SK-N-SH (cell line): ENCODE results near the gene THSD7B. TPM values are rescaled to one million over a fixed set of nuclear protein-coding genes. Genes with fewer than 3 reads are reported as not detected.
A peak's percentile ranks its signal among the peaks of the same experiment; 100 is the strongest.

ENCODE experiments used
- CTCF ChIA-PET: fragments of 300-600, 350-600 bp; formaldehyde crosslinking; extraction: SDS; loops from one replicate; lab custom pipeline; 2021; lab: Yijun Ruan, JAX
- POLR2A ChIA-PET: fragments of 350-600 bp; sonication (Branson Sonifier 250); formaldehyde crosslinking; extraction: SDS; loops from one replicate; lab custom pipeline; 2020; ENCODE audit warnings: antibody characterized with exemption, inconsistent platforms; lab: Yijun Ruan, JAX
- DNase-seq: peaks from one replicate; pipeline ENCODE4 v3.0.0; 2012
- H2AFZ ChIP-seq: fragments of 200-600 bp; sonication (generic); 2 replicates; pipeline ENCODE4 v1.8.1; 2016; ENCODE audit warnings: antibody characterized with exemption, mild to moderate bottlenecking, low read depth
- H3F3A ChIP-seq: fragments of 200-600 bp; sonication (generic); replicated peaks from 2 replicates; pipeline ENCODE3; 2016; ENCODE audit warnings: antibody characterized with exemption, mild to moderate bottlenecking; ENCODE audit not compliant: insufficient read depth
- H3K27ac ChIP-seq, 2 experiments: fragments of 200-500 bp in 1 of 2; fragments of 200-600 bp in 1 of 2; sonication (Bioruptor generic) in 1 of 2; sonication (generic), shearing (Covaris generic) in 1 of 2; 2 replicates each; pipeline versions ENCODE4 v1.5.1 to v1.6.1; 2014 to 2016; ENCODE audit warnings: low read depth in 2 of 2, inconsistent platforms in 1 of 2, low read length in 1 of 2, mild to moderate bottlenecking in 1 of 2, mixed read lengths in 1 of 2
- H3K27me3 ChIP-seq: fragments of 200-600 bp; sonication (generic), shearing (Covaris generic); 2 replicates; pipeline ENCODE4 v1.6.1; 2016; ENCODE audit warnings: mixed run types; ENCODE audit not compliant: insufficient read depth
- H3K36me3 ChIP-seq, 2 experiments: fragments of 200-500 bp in 1 of 2; fragments of 200-600 bp in 1 of 2; sonication (Bioruptor generic) in 1 of 2; sonication (generic) in 1 of 2; replicated peaks in 1 of 2; 2 replicates each; pipeline versions ENCODE3 to v1.5.1; 2014 to 2016; ENCODE audit warnings: low read length in 1 of 2, mild to moderate bottlenecking in 1 of 2; ENCODE audit not compliant: insufficient read depth in 2 of 2, control insufficient read depth in 1 of 2
- H3K4me1 ChIP-seq, 2 experiments: fragments of 200-500 bp in 1 of 2; fragments of 200-600 bp in 1 of 2; sonication (Bioruptor generic) in 1 of 2; sonication (generic), shearing (Covaris generic) in 1 of 2; 2 replicates each; pipeline versions ENCODE4 v1.5.1 to v1.6.1; 2014 to 2016; ENCODE audit warnings: low read depth in 1 of 2, low read length in 1 of 2, mixed run types in 1 of 2; ENCODE audit not compliant: insufficient read depth in 2 of 2, control insufficient read depth in 1 of 2
- H3K4me2 ChIP-seq: fragments of 200-600 bp; sonication (generic), shearing (Covaris generic); 2 replicates; pipeline ENCODE4 v1.6.1; 2017; ENCODE audit warnings: mixed run types
- H3K4me3 ChIP-seq, 2 experiments: fragments of 200-500 bp in 1 of 2; fragments of 200-600 bp in 1 of 2; sonication (Bioruptor generic) in 1 of 2; sonication (generic), shearing (Covaris generic) in 1 of 2; 2 replicates each; pipeline versions ENCODE4 v1.5.1 to v1.8.1; 2014 to 2016; ENCODE audit warnings: low read depth in 2 of 2, inconsistent platforms in 1 of 2, low read length in 1 of 2, mild to moderate bottlenecking in 1 of 2, mixed read lengths in 1 of 2, moderate library complexity in 1 of 2
- H3K79me2 ChIP-seq: fragments of 200-600 bp; sonication (generic); 2 replicates; pipeline ENCODE4 v1.8.1; 2017; ENCODE audit warnings: mild to moderate bottlenecking; ENCODE audit not compliant: insufficient read depth
- H3K9ac ChIP-seq: fragments of 200-600 bp; sonication (generic); 2 replicates; pipeline ENCODE4 v1.6.1; 2017; ENCODE audit warnings: mixed run types
- H3K9me2 ChIP-seq: fragments of 200-600 bp; sonication (generic); 2 replicates; pipeline ENCODE4 v1.6.1; 2017; ENCODE audit warnings: mixed run types
- H3K9me3 ChIP-seq: fragments of 200-600 bp; sonication (generic); 2 replicates; pipeline ENCODE4 v1.6.1; 2017; ENCODE audit warnings: mixed run types, mild to moderate bottlenecking, moderate library complexity
- H4K20me1 ChIP-seq: fragments of 200-600 bp; sonication (generic); 2 replicates; pipeline ENCODE4 v1.6.1; 2017; ENCODE audit warnings: mild to moderate bottlenecking, mixed run types; ENCODE audit not compliant: insufficient read depth
- CHD2 ChIP-seq: fragments of 150-350 bp; IDR thresholded peaks from 2 replicates; pipeline ENCODE4 v1.6.1; 2018; ENCODE audit warnings: low read length; ENCODE audit not compliant: partially characterized antibody
- EP300 ChIP-seq, 2 experiments: IDR thresholded peaks; 2 replicates each; pipeline versions ENCODE4 v1.4.0 to v1.6.1; 2012; ENCODE audit warnings: borderline replicate concordance in 1 of 2, low read depth in 1 of 2, low read length in 1 of 2
- FOSL2 ChIP-seq: IDR thresholded peaks from 2 replicates; pipeline ENCODE4 v1.4.0; 2012; ENCODE audit warnings: low read depth, mild to moderate bottlenecking, moderate library complexity, borderline replicate concordance
- FOXM1 ChIP-seq: IDR thresholded peaks from 2 replicates; pipeline ENCODE4 v1.4.0; 2012; ENCODE audit warnings: low read depth, mild to moderate bottlenecking
- GATA2 ChIP-seq: sonication (generic); formaldehyde crosslinking; IDR thresholded peaks from 2 replicates; pipeline ENCODE4 v1.5.0; 2020; ENCODE audit warnings: mild to moderate bottlenecking, missing genetic modification reagents
- IRF3 ChIP-seq: fragments of 150-350 bp; IDR thresholded peaks from 2 replicates; pipeline ENCODE4 v1.6.1; 2016; ENCODE audit warnings: mild to moderate bottlenecking, low read depth, low read length
- MEF2A ChIP-seq: IDR thresholded peaks from 2 replicates; pipeline ENCODE4 v1.4.0; 2012; ENCODE audit warnings: low read depth, borderline replicate concordance
- PBX3 ChIP-seq: IDR thresholded peaks from 2 replicates; pipeline ENCODE4; 2012
- RXRA ChIP-seq: IDR thresholded peaks from 2 replicates; pipeline ENCODE4 v1.4.0; 2012; ENCODE audit warnings: low read depth, mild to moderate bottlenecking, borderline replicate concordance
- SMC3 ChIP-seq: IDR thresholded peaks from 2 replicates; pipeline ENCODE4 v1.6.1; 2012; ENCODE audit warnings: low read depth, low read length, improper control_type of control experiment
- TCF12 ChIP-seq: IDR thresholded peaks from 2 replicates; pipeline ENCODE4 v1.4.0; 2012
- TEAD4 ChIP-seq: IDR thresholded peaks from 2 replicates; pipeline ENCODE4 v1.4.0; 2012; ENCODE audit warnings: mild to moderate bottlenecking, borderline replicate concordance; ENCODE audit not compliant: insufficient read depth
- WGBS: methylation state at CpG from one replicate; pipeline ENCODE4 v1.1.6; 2017; ENCODE audit warnings: low lambda C conversion rate; 5-methylcytosine and 5-hydroxymethylcytosine counted together
- polyA plus RNA-seq, 3 experiments: library from polyadenylated mRNA; depleted of rRNA; stranded (reverse); fragments of >200 nt; gene quantifications; 2 replicates each; pipeline ENCODE4 v1.2.3, GENCODE V29; 2012

THSD7B gene
- polyA plus RNA-seq, 1 of the 3 experiments (the other 2 are of a cell fraction) = not detected

GRCh38 chr2:137254052-137254451, 488.7 kb downstream of the THSD7B start:
- H3K79me2 ChIP-seq = no peaks in the 10 kb centered on the region
- POLR2A ChIA-PET = no interaction called here
- no peaks in the 10 kb centered on the region for H4K20me1 ChIP-seq
- H3K4me1 ChIP-seq = no peaks in the 10 kb centered on the region
- H3K27ac ChIP-seq = peak overlapping the region in 1 of 2 experiments; percentile 50; a peak in 2 of 4 replicates
- H3K36me3 ChIP-seq = no peaks in the 10 kb centered on the region
- no peaks in the 10 kb centered on the region for H3K27me3 ChIP-seq
- DNase-seq = no peak
- H3K9me3 ChIP-seq = no peaks in the 10 kb centered on the region
- H3K9ac ChIP-seq = no peak overlapping the region
- WGBS = 9% methylated on average over 1 of the region's 1 CpG
- H3K4me2 ChIP-seq = no peak overlapping the region
- no peaks in the 10 kb centered on the region for H3K9me2 ChIP-seq
- TF ChIP-seq FOSL2 (no peak), IRF3 (no peak), MEF2A (no peak), FOXM1 (no peak), TCF12 (0 out of 2 replicates have a peak, but pooled peaks have one; percentile 26), EP300 (IDR thresholded peaks at IDR 0.05; ENCODE audit: borderline replicate concordance in 1 of 2, low read depth in 1 of 2, low read length in 1 of 2) (0 out of 4 replicates have a peak, but pooled peaks of 1 of the 2 experiments have one; percentile 21), TEAD4 (no peak), RXRA (no peak), PBX3 (peak; percentile 41; the same call in 1 of the 2 replicates), CHD2 (no peak), SMC3 (no peak)
- H2AFZ ChIP-seq = no peak overlapping the region
- CTCF ChIA-PET = no interaction called here
- peaks cover 14% of the 10 kb centered on the region for H3F3A ChIP-seq
- H3K4me3 ChIP-seq = no peak overlapping the region

GRCh38 chr2:137255345-137255744, 490.0 kb downstream of the THSD7B start:
- H3K4me2 ChIP-seq = no peak overlapping the region
- H3K4me3 ChIP-seq = no peak overlapping the region
- ChIA-PET POLR2A (no interaction called here), CTCF (no interaction called here)
- no peaks in the 10 kb centered on the region for H3K79me2 ChIP-seq
- H3K4me1 ChIP-seq = no peaks in the 10 kb centered on the region
- WGBS = 70% methylated on average over 2 of the region's 2 CpGs
- H3K9me2 ChIP-seq = no peaks in the 10 kb centered on the region
- H3K9ac ChIP-seq = no peak overlapping the region; the same call in 1 of the 2 replicates
- no peak for DNase-seq
- H3K27me3 ChIP-seq = no peaks in the 10 kb centered on the region
- H3K36me3 ChIP-seq = no peaks in the 10 kb centered on the region
- H2AFZ ChIP-seq = no peak overlapping the region
- TF ChIP-seq FOSL2 = no peak
- no peak for TF ChIP-seq GATA2 (CRISPR knock-in tag)
- H3K27ac ChIP-seq = peak overlapping the region in 1 of 2 experiments; percentile 68; a peak in 2 of 4 replicates
- no peaks in the 10 kb centered on the region for H3K9me3 ChIP-seq
- H3F3A ChIP-seq = peaks cover 14% of the 10 kb centered on the region
- no peaks in the 10 kb centered on the region for H4K20me1 ChIP-seq
